DND-41 (cell line): ENCODE results near the gene CARM1.

Experiments used
- CTCF ChIP-seq: IDR thresholded peaks from 2 replicates; pipeline ENCODE4 v1.5.1; 2012; ENCODE audit warnings: borderline replicate concordance, low read length, moderate library complexity, mild to moderate bottlenecking; ENCODE audit not compliant: poor library complexity, severe bottlenecking; ENCODE audit errors: extremely low read depth
- EZH2 ChIP-seq: IDR thresholded peaks from 3 replicates; pipeline ENCODE4 v1.6.1; 2012; ENCODE audit warnings: borderline replicate concordance, low read depth, mild to moderate bottlenecking, moderate library complexity, low read length, inconsistent platforms; ENCODE audit not compliant: severe bottlenecking

GRCh38 chr19:10919352-10920287, 48.3 kb downstream of the CARM1 start:
- TF ChIP-seq CTCF: no peak
- no peak for TF ChIP-seq EZH2
